Fibroblast of lung (primary cell): ENCODE results near the gene AMBRA1.

Experiments
- EZH2 ChIP-seq: IDR thresholded peaks from 2 replicates; pipeline ENCODE4 v1.5.1; 2012; ENCODE audit warnings: low read length, control low read depth, mild to moderate bottlenecking; ENCODE audit errors: missing control alignments
- TF ChIP-seq, protein P1 (sequence below), 2 donors: IDR thresholded peaks in 1 of 2; conservative IDR thresholded peaks in 1 of 2; 1 replicate in 1 of 2; 2 replicates in 1 of 2; pipeline ENCODE4 v1.5.1; 2011 to 2012; ENCODE audit warnings: low read length in 2 of 2, control low read depth in 1 of 2, inconsistent platforms in 1 of 2, low read depth in 1 of 2, mild to moderate bottlenecking in 1 of 2

DNA sequence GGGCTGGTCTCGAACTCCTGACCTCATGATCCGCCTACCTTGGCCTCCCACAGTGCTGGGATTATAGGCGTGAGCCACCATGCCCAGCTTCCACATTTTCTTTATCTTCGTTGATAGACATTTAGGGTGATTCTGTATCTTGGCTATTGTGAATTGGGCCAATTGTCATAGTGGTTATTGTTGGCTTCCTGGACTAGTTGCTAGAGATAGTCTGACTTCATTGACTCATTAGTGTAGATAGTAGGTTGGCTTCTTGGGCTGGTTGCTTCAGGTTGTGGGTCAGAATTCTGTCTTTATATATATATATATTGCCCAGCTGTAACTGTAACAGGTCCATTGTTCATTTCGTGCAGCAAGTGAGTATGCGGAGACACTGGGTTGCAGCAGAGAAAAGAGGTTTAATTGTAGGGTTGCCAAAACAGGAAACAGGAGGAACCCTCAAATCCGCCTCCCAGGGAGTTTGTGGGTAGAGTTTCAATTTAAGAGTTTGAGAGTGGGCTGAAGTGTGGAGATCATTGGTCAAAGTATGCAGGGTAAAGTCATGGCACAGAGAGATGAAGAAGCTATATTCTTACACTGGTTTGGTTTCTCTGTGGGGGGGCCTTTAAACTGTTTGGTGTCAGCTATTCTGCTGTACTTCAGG is 45.5 kb upstream of the AMBRA1 start:
- TF ChIP-seq, protein P1, sequence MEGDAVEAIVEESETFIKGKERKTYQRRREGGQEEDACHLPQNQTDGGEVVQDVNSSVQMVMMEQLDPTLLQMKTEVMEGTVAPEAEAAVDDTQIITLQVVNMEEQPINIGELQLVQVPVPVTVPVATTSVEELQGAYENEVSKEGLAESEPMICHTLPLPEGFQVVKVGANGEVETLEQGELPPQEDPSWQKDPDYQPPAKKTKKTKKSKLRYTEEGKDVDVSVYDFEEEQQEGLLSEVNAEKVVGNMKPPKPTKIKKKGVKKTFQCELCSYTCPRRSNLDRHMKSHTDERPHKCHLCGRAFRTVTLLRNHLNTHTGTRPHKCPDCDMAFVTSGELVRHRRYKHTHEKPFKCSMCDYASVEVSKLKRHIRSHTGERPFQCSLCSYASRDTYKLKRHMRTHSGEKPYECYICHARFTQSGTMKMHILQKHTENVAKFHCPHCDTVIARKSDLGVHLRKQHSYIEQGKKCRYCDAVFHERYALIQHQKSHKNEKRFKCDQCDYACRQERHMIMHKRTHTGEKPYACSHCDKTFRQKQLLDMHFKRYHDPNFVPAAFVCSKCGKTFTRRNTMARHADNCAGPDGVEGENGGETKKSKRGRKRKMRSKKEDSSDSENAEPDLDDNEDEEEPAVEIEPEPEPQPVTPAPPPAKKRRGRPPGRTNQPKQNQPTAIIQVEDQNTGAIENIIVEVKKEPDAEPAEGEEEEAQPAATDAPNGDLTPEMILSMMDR (conservative IDR thresholded peaks at IDR 0.05 in 1 of 2, IDR thresholded peaks at IDR 0.05 in 1 of 2; ENCODE audit: low read depth in 1 of 2, low read length in 2 of 2), result no peak
- no peak for TF ChIP-seq EZH2
